HG03442 (cell line): Measurements from ENCODE around the gene VCAM1.
"Not testable (repeated sequence)": the region's sequence is repeated elsewhere in the genome, so short reads cannot be mapped to it uniquely, and the experiment has no call there.

ENCODE experiments used
- ATAC-seq: cut with Tn5 transposase; IDR thresholded peaks from one replicate; pipeline ENCODE4 v1.9.1; 2021; ENCODE audit warnings: mild to moderate bottlenecking, moderate library complexity; ENCODE audit not compliant: unreplicated experiment

VCAM1 gene, protein sequence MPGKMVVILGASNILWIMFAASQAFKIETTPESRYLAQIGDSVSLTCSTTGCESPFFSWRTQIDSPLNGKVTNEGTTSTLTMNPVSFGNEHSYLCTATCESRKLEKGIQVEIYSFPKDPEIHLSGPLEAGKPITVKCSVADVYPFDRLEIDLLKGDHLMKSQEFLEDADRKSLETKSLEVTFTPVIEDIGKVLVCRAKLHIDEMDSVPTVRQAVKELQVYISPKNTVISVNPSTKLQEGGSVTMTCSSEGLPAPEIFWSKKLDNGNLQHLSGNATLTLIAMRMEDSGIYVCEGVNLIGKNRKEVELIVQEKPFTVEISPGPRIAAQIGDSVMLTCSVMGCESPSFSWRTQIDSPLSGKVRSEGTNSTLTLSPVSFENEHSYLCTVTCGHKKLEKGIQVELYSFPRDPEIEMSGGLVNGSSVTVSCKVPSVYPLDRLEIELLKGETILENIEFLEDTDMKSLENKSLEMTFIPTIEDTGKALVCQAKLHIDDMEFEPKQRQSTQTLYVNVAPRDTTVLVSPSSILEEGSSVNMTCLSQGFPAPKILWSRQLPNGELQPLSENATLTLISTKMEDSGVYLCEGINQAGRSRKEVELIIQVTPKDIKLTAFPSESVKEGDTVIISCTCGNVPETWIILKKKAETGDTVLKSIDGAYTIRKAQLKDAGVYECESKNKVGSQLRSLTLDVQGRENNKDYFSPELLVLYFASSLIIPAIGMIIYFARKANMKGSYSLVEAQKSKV

DNA sequence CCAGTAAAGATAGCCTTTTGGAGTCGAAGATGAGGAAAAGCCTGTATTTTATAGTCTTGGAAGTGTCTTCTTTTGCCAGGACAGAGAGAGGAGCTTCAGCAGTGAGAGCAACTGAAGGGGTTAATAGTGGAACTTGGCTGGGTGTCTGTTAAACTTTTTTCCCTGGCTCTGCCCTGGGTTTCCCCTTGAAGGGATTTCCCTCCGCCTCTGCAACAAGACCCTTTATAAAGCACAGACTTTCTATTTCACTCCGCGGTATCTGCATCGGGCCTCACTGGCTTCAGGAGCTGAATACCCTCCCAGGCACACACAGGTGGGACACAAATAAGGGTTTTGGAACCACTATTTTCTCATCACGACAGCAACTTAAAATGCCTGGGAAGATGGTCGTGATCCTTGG is at the start of gene VCAM1:
VCAM1 (plus strand) TSS at position 253 of the 400 bp plus-strand sequence; CDS start at position 372, 119 bp downstream.
- peak; percentile 71 for ATAC-seq

GRCh38 chr1:100670083-100670482 is 49.5 kb upstream of the VCAM1 start:
- no peak for ATAC-seq

GRCh38 chr1:100671601-100672000 is 47.9 kb upstream of the VCAM1 start:
- ATAC-seq, result no peak

DNA sequence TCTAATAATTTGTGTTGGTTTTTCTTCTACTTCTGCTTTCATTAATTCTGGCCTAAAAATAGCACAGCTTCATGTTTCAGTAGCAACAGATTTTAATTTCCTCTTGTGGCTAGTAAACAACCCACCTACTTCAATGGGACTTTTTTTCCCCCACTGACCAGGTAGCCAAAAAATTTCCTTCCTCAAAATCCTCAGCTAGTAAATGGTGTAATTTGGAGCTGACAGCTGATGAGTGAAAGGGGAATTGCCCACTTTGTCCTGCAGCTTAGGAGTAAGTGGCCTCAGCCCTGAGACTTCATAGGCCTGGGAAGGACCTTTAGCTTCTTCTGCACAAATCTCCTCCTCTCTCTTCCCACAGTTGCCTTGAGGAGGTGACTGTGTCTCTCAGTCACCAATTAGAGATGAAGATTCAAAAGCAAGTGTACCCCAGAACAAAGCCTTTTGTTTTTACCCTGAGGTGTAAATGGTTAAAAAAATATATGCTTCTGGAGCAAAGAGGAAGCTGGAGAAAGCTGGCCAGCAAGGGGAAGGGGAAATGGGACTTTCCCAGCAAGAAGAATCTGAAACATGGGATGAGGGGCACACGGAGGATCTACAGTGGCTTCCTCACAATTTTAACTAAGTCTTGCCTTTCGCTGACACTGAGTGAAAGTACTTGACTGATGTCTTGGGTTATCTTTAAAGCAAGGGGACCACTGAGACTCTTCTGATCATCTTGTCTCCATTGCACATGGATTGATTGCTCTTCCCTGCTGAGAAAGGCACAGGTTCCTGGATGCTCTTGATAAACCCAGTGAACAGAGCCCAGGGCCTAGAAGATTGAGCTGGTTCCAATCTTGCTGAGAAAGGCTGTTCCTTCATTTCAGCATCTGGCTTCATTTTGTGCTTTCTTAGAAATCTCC is 35.8 kb upstream of the VCAM1 start:
- no peak for ATAC-seq

DNA sequence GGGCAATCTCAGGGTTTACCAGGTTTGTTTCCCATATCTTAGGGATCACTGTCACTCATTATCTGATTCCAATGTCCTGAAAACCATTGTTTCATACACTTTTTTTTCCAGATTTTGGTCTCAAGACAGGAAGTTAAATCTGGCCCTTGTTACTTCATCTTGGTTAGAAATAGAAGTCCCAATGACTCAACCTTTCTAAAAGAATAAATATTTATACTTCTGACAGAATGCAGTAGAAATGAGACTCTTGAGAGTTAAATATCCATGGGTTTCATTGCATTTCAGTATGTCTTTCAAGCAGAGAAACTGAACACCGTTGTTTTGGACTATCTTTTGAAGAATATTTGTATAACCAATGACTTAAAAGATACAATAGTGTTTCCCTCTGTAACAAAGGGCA is 19.8 kb upstream of the VCAM1 start:
- no peak for ATAC-seq

DNA sequence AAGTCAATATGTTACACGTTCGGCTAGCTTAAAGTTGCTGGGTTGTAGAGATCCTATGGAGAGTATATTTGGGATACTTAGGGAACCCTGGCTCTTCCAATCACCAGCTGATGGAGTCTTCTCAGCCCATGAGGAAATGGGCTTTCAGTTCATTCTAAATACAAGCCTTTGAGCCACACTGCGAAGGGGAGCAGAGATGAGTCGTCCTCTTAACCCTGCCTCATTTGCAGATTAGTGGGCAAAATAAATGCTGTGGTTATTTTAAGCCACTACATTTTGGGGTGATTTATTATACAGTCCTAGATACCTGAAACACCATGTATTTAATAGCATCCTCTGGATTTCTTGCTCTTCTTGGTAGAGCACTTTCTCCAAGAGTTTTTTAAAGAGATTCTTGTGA is 19.0 kb upstream of the VCAM1 start:
- ATAC-seq, result no peak

- ATAC-seq, result no peak
Measured at GRCh38 chr1:100703052-100703451, 16.5 kb upstream of the VCAM1 start.

GRCh38 chr1:100703716-100704115 is 15.8 kb upstream of the VCAM1 start:
- ATAC-seq, result no peak

DNA sequence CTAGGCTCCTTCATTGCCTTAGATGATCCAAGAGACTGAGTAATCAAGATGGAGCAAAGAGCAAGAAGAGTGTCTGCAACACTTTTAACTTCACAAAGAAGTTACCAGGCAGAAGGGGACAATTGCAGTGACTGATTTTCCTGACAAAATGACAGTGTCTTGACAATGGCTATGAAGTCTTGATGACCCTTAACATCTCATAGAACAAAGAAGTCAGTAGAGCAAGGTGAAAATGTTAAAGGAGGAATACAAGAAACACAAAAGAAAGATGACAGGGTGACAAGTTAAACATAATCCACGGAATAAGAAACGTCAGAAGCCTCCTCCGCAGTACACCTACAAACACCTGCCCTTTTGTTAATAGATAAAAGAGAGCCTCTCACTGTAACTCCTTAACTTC is 15.1 kb upstream of the VCAM1 start:
- no peak for ATAC-seq

DNA sequence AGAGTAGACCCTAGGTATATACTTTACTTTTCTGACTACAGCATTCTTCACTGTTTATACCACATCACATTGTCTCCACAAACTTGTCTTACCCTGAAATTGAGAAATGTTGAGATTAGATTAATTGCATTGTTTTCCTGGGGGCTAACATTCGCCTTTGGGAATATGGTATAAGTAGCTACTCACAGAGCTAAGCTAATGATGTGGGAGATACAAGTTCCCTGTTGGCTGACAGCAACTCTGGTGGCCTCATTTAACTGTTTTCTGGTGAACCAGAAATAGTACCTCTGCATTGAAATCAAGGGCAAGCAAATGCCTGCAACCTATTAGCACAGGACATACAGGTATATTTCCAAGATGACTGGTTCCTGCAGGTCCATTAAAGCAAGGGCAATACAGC is 13.2 kb upstream of the VCAM1 start:
- no peak for ATAC-seq

DNA sequence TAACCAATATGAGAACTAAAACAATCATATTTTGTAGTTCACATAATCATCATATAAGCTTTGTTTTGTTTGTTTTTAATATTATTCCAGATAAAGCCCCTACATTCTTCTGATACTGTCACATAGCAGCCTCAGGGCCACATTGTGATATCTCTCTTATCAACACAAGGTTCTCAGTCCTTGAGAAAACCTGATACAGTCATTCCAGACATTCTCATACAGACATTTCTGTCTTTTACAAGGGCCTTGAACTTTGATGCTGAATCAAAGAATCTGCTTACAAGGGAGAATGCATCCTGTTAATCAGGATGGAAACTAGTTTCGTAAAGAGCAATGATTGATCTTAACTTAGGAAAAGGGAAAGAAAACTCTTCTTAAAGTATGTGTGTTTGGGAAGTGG is 12.7 kb upstream of the VCAM1 start:
- no peak for ATAC-seq

DNA sequence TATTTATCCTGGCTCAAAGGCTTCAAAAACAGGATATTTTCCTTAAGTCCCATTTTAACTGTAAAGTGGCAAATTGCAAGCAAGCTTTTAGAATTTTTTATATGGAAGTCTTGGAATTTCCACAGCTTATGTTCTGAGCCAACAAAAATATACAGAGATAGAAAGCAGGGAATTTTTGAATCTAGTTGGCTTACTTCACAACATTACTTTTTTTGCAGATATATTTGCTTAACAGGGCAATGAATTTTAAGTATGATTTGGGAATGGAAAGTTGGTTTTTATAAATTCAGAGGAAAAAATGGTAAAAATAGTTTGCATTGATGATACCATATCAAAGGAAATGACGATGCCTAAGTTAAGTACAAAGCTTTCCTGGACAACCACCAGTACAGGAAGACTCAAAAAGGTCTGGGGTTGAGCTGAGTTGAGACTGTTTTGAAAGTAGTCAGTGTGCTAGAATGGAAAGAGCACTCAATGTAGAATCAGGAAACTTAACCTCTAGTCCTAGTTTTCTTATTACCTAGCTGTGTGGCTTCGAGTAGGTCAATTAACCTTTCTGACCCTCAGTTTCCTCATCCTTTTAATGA is 11.0 kb upstream of the VCAM1 start:
- no peak for ATAC-seq

DNA sequence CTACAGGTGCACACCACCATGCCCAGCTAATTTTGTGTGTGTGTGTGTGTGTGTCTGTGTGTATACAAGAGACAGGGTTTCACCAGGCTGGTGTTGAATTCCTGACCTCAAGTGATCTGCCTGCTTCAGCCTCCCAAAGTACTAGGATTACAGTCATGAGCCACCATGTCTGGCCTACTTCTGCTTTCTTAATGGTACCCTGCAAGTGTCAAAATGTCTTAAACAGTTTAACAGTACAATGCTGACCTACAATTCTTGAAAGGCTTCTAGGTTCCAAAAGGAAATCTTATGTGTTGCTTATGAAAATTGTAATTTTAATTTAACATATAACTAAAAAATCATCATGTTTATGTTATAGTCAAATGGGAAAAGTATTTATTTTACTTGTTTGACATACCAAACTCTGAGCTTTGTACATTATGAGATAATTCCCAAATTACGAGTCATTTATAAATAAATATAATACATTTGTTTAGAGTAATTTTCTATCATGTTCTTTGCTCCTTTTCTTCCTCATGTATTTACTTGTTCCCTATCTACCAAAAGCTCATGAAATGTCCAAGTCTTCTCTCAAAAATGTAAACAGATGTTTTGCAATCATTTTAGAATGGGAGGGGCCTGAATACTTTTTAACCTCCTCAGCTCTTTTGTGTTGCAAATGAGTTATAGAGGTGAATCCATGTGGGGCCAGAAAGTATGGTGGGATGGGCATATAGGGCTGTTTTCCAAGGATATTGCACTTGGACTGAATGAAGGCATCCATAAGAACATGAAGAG is 8.4 kb upstream of the VCAM1 start:
- no peak for ATAC-seq

DNA sequence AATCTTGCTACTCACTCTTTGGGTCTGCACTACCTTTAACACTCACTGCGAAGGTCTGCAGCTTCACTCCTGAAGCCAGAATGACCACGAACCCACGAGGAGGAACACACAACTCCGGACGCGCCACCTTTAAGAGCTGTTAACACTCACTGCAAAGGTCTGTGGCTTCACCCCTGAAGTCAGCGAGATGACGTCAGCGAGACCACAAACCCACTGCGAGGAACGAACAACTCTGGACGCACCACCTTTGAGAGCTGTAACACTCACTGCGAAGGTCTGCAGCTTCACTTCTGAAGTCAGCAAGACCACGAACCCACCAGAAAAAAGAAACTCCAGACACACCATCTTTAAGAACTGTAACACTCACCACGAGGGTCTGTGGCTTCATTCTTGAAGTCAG is 6.5 kb upstream of the VCAM1 start:
- not testable (repeated sequence) for ATAC-seq

- ATAC-seq, result no peak
Measured at GRCh38 chr1:100713626-100714025, 5.9 kb upstream of the VCAM1 start.

- ATAC-seq, result no peak
Measured at GRCh38 chr1:100714599-100714998, 4.9 kb upstream of the VCAM1 start.

DNA sequence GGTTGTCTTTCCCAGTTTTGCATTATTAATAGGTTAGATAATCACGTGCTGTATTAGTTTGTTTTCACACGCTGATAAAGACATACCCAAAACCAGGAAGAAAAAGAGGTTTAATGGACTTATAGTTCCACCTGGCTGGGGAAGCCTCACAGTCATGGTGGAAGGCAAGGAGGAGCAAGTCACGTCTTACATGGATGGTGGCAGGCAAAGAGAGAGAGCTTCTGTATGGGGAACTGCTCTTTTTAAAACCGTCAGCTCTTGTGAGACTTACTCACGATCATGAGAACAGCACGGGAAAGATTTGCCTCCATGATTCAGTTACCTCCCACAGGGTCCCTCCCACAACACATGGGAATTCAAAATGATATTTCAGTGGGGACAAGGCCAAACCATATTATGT is 2.3 kb upstream of the VCAM1 start:
- ATAC-seq, result no peak

GRCh38 chr1:100718581-100718980 is 961 bp upstream of the VCAM1 start:
- no peak for ATAC-seq

DNA sequence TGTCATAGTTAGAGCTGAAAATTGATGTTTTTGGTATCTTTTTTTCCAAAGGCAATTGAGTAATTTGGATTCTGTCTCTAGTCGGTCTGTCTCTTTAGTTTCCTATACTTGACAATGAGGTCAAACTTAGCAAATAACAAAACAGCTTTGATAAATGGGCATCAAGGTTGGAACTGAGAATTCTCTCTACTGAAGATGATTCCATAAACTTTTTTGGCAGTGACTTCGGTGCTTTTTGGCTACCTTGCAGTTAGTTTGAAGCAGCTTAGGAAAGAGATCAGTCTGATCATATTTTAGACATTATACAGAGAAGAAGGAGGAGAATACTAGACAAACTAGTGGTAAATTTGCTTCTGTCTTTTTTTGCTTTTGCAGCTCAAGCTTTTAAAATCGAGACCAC is 559 bp downstream of the VCAM1 start:
- no peak for ATAC-seq

DNA sequence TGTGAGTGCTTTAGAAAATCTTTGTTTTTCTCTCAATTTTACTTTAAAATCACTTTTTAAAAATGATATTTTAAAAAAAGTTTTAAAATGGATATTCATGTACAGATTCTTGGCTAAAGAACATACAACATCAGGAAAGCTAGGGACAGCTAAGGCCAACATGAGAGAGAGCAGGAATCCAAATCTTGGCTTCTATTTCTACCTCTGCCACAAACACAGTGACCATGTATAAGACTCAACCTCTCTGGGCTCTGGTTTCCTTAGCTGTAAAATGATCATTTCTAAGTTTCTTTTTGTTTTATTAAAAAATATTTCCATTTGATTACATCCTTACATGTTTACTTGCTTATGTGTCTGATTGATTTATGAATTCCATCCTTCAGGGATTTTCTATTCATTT is 1.2 kb downstream of the VCAM1 start:
- ATAC-seq, result no peak
